Fibroblast of lung (primary cell): Measurements from ENCODE around the gene TUT1.
"Not testable (repeated sequence)": the region's sequence is repeated elsewhere in the genome, so short reads cannot be mapped to it uniquely, and the experiment has no call there.

Source experiments
- CTCF ChIP-seq, 2 donors: IDR thresholded peaks in 1 of 2; conservative IDR thresholded peaks in 1 of 2; 1 replicate in 1 of 2; 2 replicates in 1 of 2; pipeline ENCODE4 v1.5.1; 2011 to 2012; ENCODE audit warnings: low read length in 2 of 2, control low read depth in 1 of 2, inconsistent platforms in 1 of 2, low read depth in 1 of 2, mild to moderate bottlenecking in 1 of 2
- EZH2 ChIP-seq: IDR thresholded peaks from 2 replicates; pipeline ENCODE4 v1.5.1; 2012; ENCODE audit warnings: low read length, control low read depth, mild to moderate bottlenecking; ENCODE audit errors: missing control alignments

- not testable (repeated sequence) for TF ChIP-seq CTCF (conservative IDR thresholded peaks at IDR 0.05 in 1 of 2, IDR thresholded peaks at IDR 0.05 in 1 of 2; ENCODE audit: low read depth in 1 of 2, low read length in 2 of 2); EZH2
Observed at GRCh38 chr11:62571493-62571892, 19.8 kb downstream of the TUT1 start.
